Left lobe of liver (tissue), 2 donors: ENCODE measurements around the gene CXCR6. TPM values are rescaled to one million over a fixed set of nuclear protein-coding genes. Genes with fewer than 3 reads are reported as not detected.

Experiments used
- ATAC-seq: fragments of 200-7000 bp; cut with Tn5 transposase; one replicate; pipeline ENCODE4 v1.9.1; 2020; ENCODE audit warnings: mild to moderate bottlenecking, moderate library complexity
- DNase-seq: peaks from one replicate; pipeline ENCODE4 v3.0.0-alpha.2; 2020; ENCODE audit warnings: low spot score
- total RNA-seq: library from RNA; stranded (reverse); gene quantifications from one replicate; pipeline ENCODE4 v1.2.1, GENCODE V29; 2021
- donor health status: DM: no; HTN: no; CAD: no; lungs with moderate emphysema.
- donor health status: DM: no; HTN: yes; CAD: no.

CXCR6 gene
- total RNA-seq: not detected

DNA sequence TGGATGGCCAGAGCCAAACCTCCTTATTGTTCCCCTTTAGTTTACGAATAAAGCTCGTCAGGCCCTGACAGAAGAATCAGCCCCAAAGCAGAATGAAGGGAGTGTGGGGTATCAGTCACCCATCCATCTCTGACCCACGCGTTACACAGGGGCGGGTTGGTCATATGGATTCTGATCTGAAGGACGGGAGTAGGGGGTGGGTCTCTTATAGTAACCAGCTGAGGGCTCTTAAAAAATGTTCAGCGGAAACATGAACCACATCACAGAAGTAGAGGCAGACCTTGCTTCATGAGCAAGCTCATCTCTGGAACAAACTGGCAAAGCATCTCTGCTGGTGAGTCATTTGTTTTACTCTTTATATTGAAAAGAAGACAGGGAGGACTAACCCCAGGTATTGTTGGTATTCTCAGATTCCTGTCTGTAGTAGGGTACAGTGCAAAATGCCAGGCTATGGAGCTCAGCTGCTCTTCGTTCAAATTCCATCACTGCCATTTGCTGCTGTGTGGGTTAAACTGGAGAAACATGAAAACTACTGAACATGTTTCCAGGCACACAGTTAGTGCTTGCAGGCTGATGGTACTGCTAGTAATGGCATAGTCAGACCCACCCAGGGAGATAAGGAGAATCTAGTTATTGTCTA, at the start of gene CXCR6:
CXCR6 (plus strand) TSS at position 258 of the 640 bp plus-strand sequence. CDS start 3,018 bp downstream, outside the sequence.
- no peak for ATAC-seq

GRCh38 chr3:45894015-45894414, 49.2 kb upstream of the CXCR6 start:
- no peak for DNase-seq
- no peak for ATAC-seq

More for the DNA sequence above, at the start of gene CXCR6:
- DNase-seq: no peak

DNA sequence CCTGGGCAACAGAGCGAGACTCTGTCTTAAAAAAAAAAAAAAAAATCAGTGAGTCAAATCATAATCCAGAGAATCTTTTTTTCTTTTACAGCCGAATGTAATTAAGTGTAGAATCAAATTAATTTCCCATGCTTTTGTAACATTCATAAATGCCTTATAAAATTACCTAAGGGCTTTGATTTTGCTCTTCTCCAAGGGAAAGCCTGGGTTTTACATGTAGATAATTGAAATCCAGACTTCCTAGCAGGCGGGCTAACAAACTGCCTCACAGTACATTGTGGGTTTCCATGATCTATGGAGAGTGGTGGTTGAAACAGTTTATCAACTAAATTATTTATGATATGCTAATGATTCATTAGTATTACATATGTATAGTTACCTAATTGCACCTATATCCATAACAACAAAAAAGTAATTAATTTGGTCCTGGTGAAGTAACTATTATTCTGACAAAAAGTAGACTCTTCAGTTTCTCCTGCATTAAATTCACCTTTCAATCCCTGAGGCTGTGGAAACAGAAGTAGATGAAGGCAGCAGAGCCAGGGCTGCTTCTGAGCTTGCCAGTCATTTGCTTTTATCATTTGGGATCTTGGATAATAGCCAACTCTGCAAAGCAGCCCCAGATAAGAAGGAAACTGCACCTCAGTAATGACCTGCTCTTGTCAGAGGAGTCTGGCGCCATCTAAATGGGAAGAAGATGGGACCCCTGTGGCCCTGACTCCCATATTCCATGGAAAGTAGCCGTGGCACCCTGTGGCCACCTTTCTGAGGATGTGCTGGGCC, 47.4 kb upstream of the CXCR6 start:
- no peak for DNase-seq
- no peak for ATAC-seq

GRCh38 chr3:45896956-45897355, 46.3 kb upstream of the CXCR6 start:
- no peak for DNase-seq
- peak; percentile 17 for ATAC-seq

- DNase-seq (no peak), ATAC-seq (no peak)
Observed at GRCh38 chr3:45904931-45905330, 38.3 kb upstream of the CXCR6 start.

DNA sequence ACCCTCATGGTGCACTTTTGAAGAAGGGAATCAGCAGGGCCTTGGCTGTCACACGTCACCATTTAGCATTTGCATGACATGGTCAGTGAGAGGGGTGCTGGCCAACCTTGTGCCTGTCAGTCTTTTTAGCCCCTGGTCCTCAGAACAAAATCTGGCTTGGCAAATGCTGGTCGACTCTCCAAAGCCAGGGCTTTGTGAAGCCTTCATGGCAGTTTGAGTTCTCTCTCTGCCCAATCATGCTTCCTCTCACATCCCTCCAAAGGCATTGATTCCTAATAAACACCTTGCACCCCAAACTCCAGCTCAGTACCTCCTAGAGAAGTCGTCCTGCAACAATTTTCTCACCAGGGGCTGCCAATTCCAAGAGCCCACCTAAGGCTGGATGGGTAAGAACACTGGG, 37.5 kb upstream of the CXCR6 start:
- ATAC-seq (no peak), DNase-seq (no peak)

GRCh38 chr3:45906681-45907407, 36.4 kb upstream of the CXCR6 start:
- DNase-seq (no peak), ATAC-seq (no peak)

GRCh38 chr3:45907769-45908705, 35.2 kb upstream of the CXCR6 start:
- DNase-seq (no peak), ATAC-seq (no peak)

GRCh38 chr3:45908761-45909160, 34.5 kb upstream of the CXCR6 start:
- DNase-seq: no peak
- ATAC-seq: no peak

- DNase-seq: no peak
- no peak for ATAC-seq
Observed at GRCh38 chr3:45909542-45909941, 33.7 kb upstream of the CXCR6 start.

DNA sequence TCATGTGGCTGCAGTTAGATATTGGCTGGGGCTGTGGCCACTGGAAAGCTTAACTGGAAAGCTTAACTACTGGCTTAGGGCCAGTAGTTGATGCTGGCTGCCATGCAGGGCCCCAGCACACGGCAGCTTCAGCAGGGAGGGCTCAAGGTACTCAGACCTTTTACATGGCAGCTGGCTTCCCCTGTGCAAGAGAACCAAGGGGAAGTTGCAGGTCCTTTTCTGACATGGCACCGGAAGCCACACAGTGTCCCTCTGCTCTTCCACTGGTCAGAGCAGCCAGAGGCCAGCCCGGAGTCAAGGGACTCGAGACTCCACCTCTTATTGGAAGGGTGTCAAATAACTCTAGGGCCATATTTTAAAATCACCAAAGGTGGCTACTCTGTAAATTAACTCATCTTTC, 32.4 kb upstream of the CXCR6 start:
- DNase-seq (no peak), ATAC-seq (no peak)

- ATAC-seq (no peak), DNase-seq (no peak)
Observed at GRCh38 chr3:45911511-45912226, 31.6 kb upstream of the CXCR6 start.

DNA sequence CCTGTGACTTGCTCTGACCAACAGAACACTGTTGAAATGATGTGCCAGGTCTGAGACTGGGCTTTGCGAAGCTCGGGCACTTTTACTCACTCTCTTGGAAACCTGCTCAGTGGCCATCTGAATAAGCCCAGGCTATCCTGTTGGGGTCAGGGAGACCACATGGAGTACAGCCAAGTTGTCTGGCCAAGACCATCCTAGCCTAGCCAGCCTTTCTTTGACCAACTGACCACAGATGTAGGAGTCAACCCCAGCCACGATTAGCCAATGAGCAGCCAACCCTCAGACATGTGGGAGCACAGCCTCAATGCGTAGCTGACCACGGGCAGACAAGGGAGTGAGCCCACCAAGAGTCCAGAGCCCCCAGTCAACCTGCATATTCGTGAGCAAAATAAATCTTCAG, 30.8 kb upstream of the CXCR6 start:
- DNase-seq: no peak
- ATAC-seq: no peak

GRCh38 chr3:45914362-45915058, 28.8 kb upstream of the CXCR6 start:
- DNase-seq: no peak
- no peak for ATAC-seq

DNA sequence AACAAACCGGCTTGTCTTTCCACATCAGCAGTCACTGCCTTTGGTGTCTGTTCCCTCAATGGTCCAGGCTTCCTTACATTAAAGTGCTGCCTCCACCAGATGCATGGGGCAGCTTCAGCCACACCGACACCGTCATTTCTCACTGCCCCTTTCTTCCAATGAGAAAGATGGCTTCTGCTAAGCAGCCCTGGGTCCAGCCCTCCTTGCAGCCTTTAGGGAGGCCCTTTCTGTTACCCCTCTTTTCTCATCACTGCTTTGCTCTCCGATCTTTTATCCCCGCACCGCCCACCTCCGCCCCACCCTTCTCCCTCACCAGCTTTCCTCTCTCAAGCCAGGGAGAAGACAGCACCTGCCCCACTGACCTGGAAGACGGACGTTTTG, 28.2 kb upstream of the CXCR6 start:
- DNase-seq (no peak), ATAC-seq (no peak)

GRCh38 chr3:45915518-45916231, 27.6 kb upstream of the CXCR6 start:
- DNase-seq: no peak
- no peak for ATAC-seq

DNA sequence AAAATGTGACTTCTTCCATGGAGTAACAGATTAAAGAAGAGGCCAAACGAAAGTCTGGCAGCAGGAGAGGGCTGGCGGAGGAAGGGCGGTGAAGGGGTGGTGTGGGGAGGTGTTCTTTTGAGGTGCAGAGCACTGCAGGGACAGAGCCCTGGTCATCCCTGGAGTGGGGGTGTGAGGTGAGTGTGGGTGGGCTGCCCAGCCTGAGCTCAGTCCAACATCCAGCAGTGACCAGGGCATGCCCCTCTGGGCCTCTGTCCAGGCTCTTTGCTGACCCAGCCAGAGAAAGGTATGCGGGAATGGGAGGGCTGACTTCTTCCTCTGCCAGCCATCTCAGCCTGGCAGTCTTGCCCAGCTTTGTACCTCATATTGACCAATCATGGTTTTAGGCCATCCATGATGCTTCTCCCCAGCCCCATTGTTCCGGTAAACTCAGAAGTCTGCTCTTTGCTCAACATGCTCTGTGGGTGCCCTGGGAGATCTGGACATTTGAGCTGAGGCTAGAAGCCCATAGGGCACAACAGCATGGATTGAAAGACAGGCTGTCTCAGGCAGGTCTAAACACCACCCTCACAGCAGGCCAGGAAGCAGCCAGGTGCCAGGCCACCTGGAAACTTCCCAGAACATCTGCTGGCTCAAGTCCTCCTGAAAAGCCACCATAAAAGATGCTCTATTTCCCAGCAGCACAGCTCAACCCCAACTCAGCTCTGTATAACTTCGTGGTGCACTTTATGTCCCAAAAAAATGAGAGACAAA, 25.9 kb upstream of the CXCR6 start:
- ATAC-seq (no peak), DNase-seq (no peak)
